CD4-positive, alpha-beta memory T cell (primary cell): ENCODE measurements around the gene SOBP. TPM values are rescaled to one million over a fixed set of nuclear protein-coding genes. Genes with fewer than 3 reads are reported as not detected.

Source experiments
- CTCF ChIA-PET: fragments of 350-600 bp; sonication (Branson Sonifier 250); formaldehyde crosslinking; loops from one replicate; lab custom pipeline; 2021; ENCODE audit warnings: inconsistent platforms; ENCODE audit not compliant: partially characterized antibody; lab: Charles Lee
- POLR2A ChIA-PET: fragments of 350-600 bp; sonication (Branson Sonifier 250); formaldehyde crosslinking; loops from one replicate; lab custom pipeline; 2021; ENCODE audit not compliant: partially characterized antibody; lab: Charles Lee
- DNase-seq, 5 donors: peaks; one replicate each; pipeline versions ENCODE4 v3.0.0 to v3.0.0-alpha.2; 2020 to 2022; ENCODE audit warnings: mixed read lengths in 1 of 5
- H3K27ac ChIP-seq: one replicate; pipeline ENCODE4 v1.7.0; 2013; ENCODE audit warnings: low read depth, low read length
- H3K27me3 ChIP-seq: 2 replicates; pipeline ENCODE4 v1.7.0; 2013; ENCODE audit warnings: mild to moderate bottlenecking, low read length, moderate library complexity; ENCODE audit not compliant: insufficient read depth
- H3K36me3 ChIP-seq: 2 replicates; pipeline ENCODE4 v1.7.0; 2013; ENCODE audit warnings: mild to moderate bottlenecking, low read length, moderate library complexity; ENCODE audit not compliant: insufficient read depth
- H3K4me1 ChIP-seq: 2 replicates; pipeline ENCODE4 v1.7.0; 2013; ENCODE audit warnings: mild to moderate bottlenecking, low read length, moderate library complexity; ENCODE audit not compliant: insufficient read depth
- H3K4me3 ChIP-seq, 2 donors: one replicate each; pipeline ENCODE4 v1.7.0; 2013; ENCODE audit warnings: low read length in 2 of 2, mild to moderate bottlenecking in 1 of 2
- H3K9me3 ChIP-seq, 2 donors: one replicate each; pipeline ENCODE4 v1.7.0; 2013; ENCODE audit warnings: low read length in 2 of 2, control low read depth in 1 of 2; ENCODE audit not compliant: control insufficient read depth in 1 of 2
- H3K27ac Mint-ChIP-seq, 7 donors: one replicate each; pipeline ENCODE4 v1.8.0; 2020 to 2021; ENCODE audit warnings: mixed read lengths in 7 of 7, mild to moderate bottlenecking in 6 of 7, inconsistent platforms in 3 of 7, moderate library complexity in 3 of 7
- H3K27me3 Mint-ChIP-seq, 2 donors: one replicate each; pipeline ENCODE4 v1.8.0; 2020 to 2021; ENCODE audit warnings: mixed read lengths in 2 of 2
- H3K36me3 Mint-ChIP-seq, 2 donors: one replicate each; pipeline ENCODE4 v1.8.0; 2020 to 2021; ENCODE audit warnings: mixed read lengths in 2 of 2, inconsistent platforms in 1 of 2, mild to moderate bottlenecking in 1 of 2
- H3K4me1 Mint-ChIP-seq, 4 donors: one replicate each; pipeline ENCODE4 v1.8.0; 2020 to 2021; ENCODE audit warnings: mixed read lengths in 4 of 4, mild to moderate bottlenecking in 1 of 4
- H3K4me3 Mint-ChIP-seq, 8 donors: one replicate each; pipeline ENCODE4 v1.8.0; 2020 to 2021; ENCODE audit warnings: mixed read lengths in 8 of 8, mild to moderate bottlenecking in 7 of 8, moderate library complexity in 6 of 8, inconsistent platforms in 3 of 8
- H3K9me3 Mint-ChIP-seq, 8 donors: one replicate each; pipeline ENCODE4 v1.8.0; 2020 to 2021; ENCODE audit warnings: mixed read lengths in 8 of 8, mild to moderate bottlenecking in 5 of 8, inconsistent platforms in 3 of 8, moderate library complexity in 1 of 8
- intact Hi-C: fragments of 100-400 bp; cut with micrococcal nuclease; formaldehyde crosslinking; loops from one replicate; pipeline ENCODE4 v1.15.1; 2023
- polyA plus RNA-seq, 2 donors: library from polyadenylated mRNA; unstranded; fragments of 300-500 nt; fragmentation: Illumina TruSeq; gene quantifications; one replicate each; pipeline ENCODE4 v1.2.3, GENCODE V29; 2021
- total RNA-seq, 2 experiments: library from RNA; stranded (reverse); gene quantifications; one replicate each; pipeline ENCODE4 v1.2.3, GENCODE V29; 2021

The SOBP gene
- total and polyA plus RNA-seq, 4 experiments from 2014 or later = 0.10 TPM; not detected in 3

DNA sequence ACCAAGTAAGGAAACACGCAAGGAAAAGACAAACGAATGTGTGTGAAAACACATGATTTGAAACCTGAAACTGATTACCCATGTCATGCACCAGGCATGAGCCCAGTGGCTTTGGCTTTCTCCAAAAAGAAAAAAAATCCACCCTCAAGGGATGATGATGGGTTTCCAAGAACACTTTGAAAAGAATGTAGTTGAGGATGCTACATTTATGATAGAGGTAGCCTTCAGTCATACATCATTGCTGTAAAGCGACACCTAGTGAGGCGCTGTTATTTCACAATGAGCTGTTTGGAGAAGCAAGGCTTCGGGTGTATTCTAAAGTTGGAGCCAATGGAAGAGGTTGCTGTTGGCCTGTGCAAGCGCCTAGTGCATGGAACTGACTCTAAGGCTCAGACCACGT is 209.3 kb downstream of the SOBP start:
- CTCF ChIA-PET = interaction anchor here (1.4 to 2.5 kb wide), 4 partner anchors 10 to 167 kb away, joined by 4 to 12 read pairs (median 6); no protein-coding TSS in a partner anchor
- intact Hi-C loops = no loop called here
- peaks cover 8% of the 10 kb centered on the region for H3K36me3 ChIP-seq
- no peaks in the 10 kb centered on the region for H3K27me3 Mint-ChIP-seq
- no peak overlapping the region for H3K4me3 Mint-ChIP-seq
- H3K9me3 ChIP-seq = no peaks in the 10 kb centered on the region
- no peak for DNase-seq
- no peak overlapping the region for H3K27ac ChIP-seq
- peak overlapping the region in 2 of 7 donors; percentile 36 to 70 for H3K27ac Mint-ChIP-seq
- H3K9me3 Mint-ChIP-seq = peaks cover 0 to 2% (median 0%) of the 10 kb centered on the region in 8 donors
- no peaks in the 10 kb centered on the region for H3K27me3 ChIP-seq
- H3K4me1 Mint-ChIP-seq = peaks cover 12 to 35% (median 21%) of the 10 kb centered on the region in 4 donors
- peaks cover 7 to 14% of the 10 kb centered on the region in 2 donors for H3K36me3 Mint-ChIP-seq
- H3K4me1 ChIP-seq = peaks cover 5% of the 10 kb centered on the region
- H3K4me3 ChIP-seq = no peak overlapping the region
- POLR2A ChIA-PET = interaction anchor here (0.9 to 1.0 kb wide), 2 partner anchors 125 to 149 kb away, joined by 3 to 4 read pairs; partner anchors contain the start of gene SCML4

DNA sequence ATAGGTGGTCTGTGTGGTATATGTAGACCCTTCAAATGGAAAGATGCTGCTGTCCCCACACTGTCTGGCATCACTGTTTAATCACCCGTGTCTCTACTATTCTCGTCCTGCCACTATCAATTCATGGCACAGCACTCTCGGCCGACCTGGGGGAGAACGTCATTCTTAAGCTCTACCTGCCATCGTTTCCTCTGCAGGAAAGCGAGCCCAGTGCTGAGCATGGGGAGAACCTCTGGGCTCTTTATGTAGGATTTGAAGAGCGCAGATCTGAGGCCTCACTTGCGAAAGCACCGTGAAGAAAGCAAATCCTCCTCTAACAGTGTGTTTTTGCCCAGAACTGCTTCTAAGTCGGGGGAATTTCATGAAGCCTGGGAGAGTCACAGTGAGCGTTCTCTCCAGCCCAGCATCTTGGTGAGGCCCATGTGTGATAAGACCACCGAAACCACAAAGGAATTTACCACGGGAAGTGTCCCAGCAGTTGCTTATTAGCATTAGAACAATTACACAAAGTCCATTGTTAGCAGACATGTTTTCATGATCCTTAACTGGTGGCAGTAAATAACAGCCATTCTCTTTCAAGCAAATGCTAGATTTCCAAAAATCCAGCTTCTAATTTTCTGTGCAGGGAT is 209.9 kb downstream of the SOBP start:
- Histone ChIP-seq H3K27ac (no peak overlapping the region), H3K4me1 (peaks cover 8% of the 10 kb centered on the region), H3K36me3 (peaks cover 12% of the 10 kb centered on the region), H3K4me3 (no peak overlapping the region), H3K9me3 (no peaks in the 10 kb centered on the region), H3K27me3 (no peaks in the 10 kb centered on the region)
- CTCF ChIA-PET = interaction anchor here (1.4 to 2.5 kb wide), 3 partner anchors 9 to 148 kb away, joined by 4 to 12 read pairs (median 5); no protein-coding TSS in a partner anchor
- H3K36me3 Mint-ChIP-seq = peaks cover 11 to 19% of the 10 kb centered on the region in 2 donors
- peaks cover 0 to 2% (median 0%) of the 10 kb centered on the region in 8 donors for H3K9me3 Mint-ChIP-seq
- peaks cover 15 to 40% (median 26%) of the 10 kb centered on the region in 4 donors for H3K4me1 Mint-ChIP-seq
- no peak for DNase-seq
- H3K4me3 Mint-ChIP-seq = no peak overlapping the region
- peak overlapping the region; percentile 36 to 80 (median 62) for H3K27ac Mint-ChIP-seq
- POLR2A ChIA-PET = interaction anchor here (1.1 kb wide), 1 partner anchor 13 kb away, joined by 3 read pairs; no protein-coding TSS in a partner anchor
- intact Hi-C loops = no loop called here
- H3K27me3 Mint-ChIP-seq = no peaks in the 10 kb centered on the region

DNA sequence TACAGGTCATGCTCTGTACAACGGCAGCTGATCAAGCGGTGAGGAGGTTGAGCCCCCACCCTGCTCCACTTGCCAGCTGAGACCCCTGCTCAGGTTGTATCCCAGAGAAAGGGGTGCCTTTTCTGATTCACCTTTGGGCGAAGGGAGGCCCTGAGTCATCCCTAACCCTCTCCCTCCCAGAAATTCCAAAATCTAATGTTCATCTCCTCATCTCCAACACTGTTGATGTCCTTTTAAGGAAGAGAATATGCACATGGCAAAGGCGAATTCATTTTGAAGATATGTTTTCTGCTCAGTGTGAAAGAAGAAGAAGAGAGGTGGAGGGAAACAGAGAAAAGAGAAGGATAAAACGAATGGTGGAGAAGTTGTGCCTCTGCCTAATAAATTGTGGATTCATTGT is 213.7 kb downstream of the SOBP start:
- no peak overlapping the region for H3K4me3 Mint-ChIP-seq
- Histone ChIP-seq H3K4me1 (peaks cover 8% of the 10 kb centered on the region), H3K4me3 (no peak overlapping the region), H3K27me3 (no peaks in the 10 kb centered on the region), H3K36me3 (peaks cover 30% of the 10 kb centered on the region), H3K27ac (no peak overlapping the region), H3K9me3 (no peaks in the 10 kb centered on the region)
- ChIA-PET CTCF (interaction anchor here (0.6 to 7.8 kb wide), 31 partner anchors 9 to 345 kb away, joined by 3 to 56 read pairs (median 5); partner anchors contain the start of gene SCML4), POLR2A (interaction anchor here (0.8 to 1.2 kb wide), 3 partner anchors 9 to 144 kb away, joined by 3 to 5 read pairs (median 4); partner anchors contain the start of gene SCML4)
- intact Hi-C loops = loop anchor here (1.0 to 2.0 kb wide), 2 partner anchors 29 to 145 kb away; no protein-coding TSS in a partner anchor
- H3K4me1 Mint-ChIP-seq = peaks cover 13 to 39% (median 23%) of the 10 kb centered on the region in 4 donors
- H3K9me3 Mint-ChIP-seq = peaks cover 0 to 4% (median 0%) of the 10 kb centered on the region in 8 donors
- H3K27ac Mint-ChIP-seq = peak overlapping the region in 4 of 7 donors; percentile 2 to 64 (median 54)
- no peak for DNase-seq
- H3K36me3 Mint-ChIP-seq = peaks cover 46% of the 10 kb centered on the region in 2 donors
- H3K27me3 Mint-ChIP-seq = no peaks in the 10 kb centered on the region

DNA sequence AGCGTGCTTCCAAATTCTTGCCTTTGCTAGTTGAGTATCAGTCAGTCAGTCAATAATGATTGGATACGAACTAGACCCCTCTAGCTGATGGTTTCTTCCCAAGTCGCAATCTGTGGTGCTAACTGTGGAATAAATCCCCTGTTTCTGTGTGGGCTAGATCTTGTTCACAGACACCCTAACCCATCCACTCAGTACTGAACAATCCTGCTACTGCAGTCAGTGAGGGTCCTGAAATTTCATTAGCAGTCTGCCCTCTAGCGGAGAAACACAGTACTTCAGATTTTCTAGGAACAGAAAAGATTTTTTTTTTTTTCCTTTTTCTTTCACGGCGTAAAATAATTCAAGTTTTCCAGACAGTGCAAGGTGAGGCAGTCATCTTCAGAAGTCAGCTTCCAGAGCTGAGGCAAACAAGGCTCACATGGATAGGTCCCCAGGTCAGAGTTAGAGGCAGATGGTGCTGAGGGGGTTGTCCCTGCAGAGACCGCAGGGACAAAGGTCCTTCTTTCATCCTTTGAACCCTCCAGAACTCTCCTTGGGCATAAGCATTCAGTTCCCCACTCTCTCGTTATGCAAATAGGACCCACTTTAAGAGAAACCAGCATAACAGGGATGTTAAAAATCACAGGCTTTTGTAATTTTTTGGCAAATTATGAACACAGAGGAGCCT is 214.6 kb downstream of the SOBP start:
- Histone ChIP-seq H3K4me3 (no peak overlapping the region), H3K4me1 (peaks cover 14% of the 10 kb centered on the region), H3K27me3 (no peaks in the 10 kb centered on the region), H3K27ac (no peak overlapping the region), H3K36me3 (peaks cover 30% of the 10 kb centered on the region), H3K9me3 (no peaks in the 10 kb centered on the region)
- peak in 4 of 5 donors; percentile 26 to 37 (median 30) for DNase-seq
- Mint-ChIP-seq H3K4me3 (no peak overlapping the region), H3K27ac (peak overlapping the region; percentile 17 to 87 (median 53)), H3K9me3 (peaks cover 0 to 4% (median 0%) of the 10 kb centered on the region in 8 donors), H3K4me1 (peaks cover 18 to 44% (median 26%) of the 10 kb centered on the region in 4 donors), H3K27me3 (no peaks in the 10 kb centered on the region), H3K36me3 (peaks cover 51 to 52% of the 10 kb centered on the region in 2 donors)
- ChIA-PET CTCF (interaction anchor here (0.6 to 7.8 kb wide), 31 partner anchors 10 to 1202 kb away, joined by 3 to 56 read pairs (median 5); partner anchors contain the start of gene SCML4), POLR2A (interaction anchor here (0.6 to 1.2 kb wide), 4 partner anchors 8 to 120 kb away, joined by 3 to 5 read pairs (median 4); partner anchors contain the start of gene SCML4)
- intact Hi-C loops = loop anchor here (1.0 to 2.0 kb wide), 2 partner anchors 30 to 144 kb away; no protein-coding TSS in a partner anchor

DNA sequence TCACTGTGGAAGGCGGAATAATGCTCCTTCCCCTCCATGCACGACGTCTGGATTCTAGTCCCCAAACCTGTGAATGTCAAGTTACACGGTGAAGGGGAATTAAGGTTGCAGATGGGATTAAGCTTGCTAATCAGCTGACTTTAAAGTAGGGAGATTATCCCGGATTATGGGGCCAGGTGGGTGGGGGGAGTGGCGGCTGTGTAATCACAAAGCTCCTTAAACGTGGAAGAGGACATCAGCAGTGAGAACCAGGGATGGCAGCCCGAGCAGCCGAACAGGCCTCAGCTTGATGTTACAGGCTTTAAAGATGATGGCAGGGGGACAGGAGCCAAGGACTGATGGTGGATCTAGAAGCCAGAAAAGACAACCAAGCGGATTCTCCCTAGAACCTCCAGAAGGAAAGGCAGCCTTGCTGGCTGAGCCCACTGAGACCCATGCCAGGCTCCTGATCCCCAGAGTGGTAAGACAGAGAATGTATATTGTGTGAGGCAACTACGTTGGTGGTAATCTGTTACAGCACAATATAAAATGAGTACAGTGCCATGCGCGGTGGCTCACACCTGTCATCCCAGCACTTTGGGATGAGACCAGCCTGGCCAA is 216.7 kb downstream of the SOBP start:
- intact Hi-C loops = no loop called here
- Histone ChIP-seq H3K36me3 (peaks cover 30% of the 10 kb centered on the region), H3K27me3 (no peaks in the 10 kb centered on the region), H3K4me3 (no peak overlapping the region), H3K9me3 (no peaks in the 10 kb centered on the region), H3K27ac (no peak overlapping the region), H3K4me1 (peaks cover 25% of the 10 kb centered on the region)
- no peak overlapping the region for H3K4me3 Mint-ChIP-seq
- peak overlapping the region in 4 of 7 donors; percentile 4 to 69 (median 58) for H3K27ac Mint-ChIP-seq
- H3K27me3 Mint-ChIP-seq = no peaks in the 10 kb centered on the region
- ChIA-PET CTCF (interaction anchor here (1.4 to 7.8 kb wide), 6 partner anchors 8 to 160 kb away, joined by 3 to 56 read pairs (median 9); no protein-coding TSS in a partner anchor), POLR2A (interaction anchor here (4.1 kb wide), 1 partner anchor 30 kb away, joined by 18 read pairs; no protein-coding TSS in a partner anchor)
- DNase-seq = no peak
- H3K36me3 Mint-ChIP-seq = peaks cover 51 to 52% of the 10 kb centered on the region in 2 donors
- peaks cover 20 to 47% (median 31%) of the 10 kb centered on the region in 4 donors for H3K4me1 Mint-ChIP-seq
- H3K9me3 Mint-ChIP-seq = peaks cover 0 to 6% (median 0%) of the 10 kb centered on the region in 8 donors

DNA sequence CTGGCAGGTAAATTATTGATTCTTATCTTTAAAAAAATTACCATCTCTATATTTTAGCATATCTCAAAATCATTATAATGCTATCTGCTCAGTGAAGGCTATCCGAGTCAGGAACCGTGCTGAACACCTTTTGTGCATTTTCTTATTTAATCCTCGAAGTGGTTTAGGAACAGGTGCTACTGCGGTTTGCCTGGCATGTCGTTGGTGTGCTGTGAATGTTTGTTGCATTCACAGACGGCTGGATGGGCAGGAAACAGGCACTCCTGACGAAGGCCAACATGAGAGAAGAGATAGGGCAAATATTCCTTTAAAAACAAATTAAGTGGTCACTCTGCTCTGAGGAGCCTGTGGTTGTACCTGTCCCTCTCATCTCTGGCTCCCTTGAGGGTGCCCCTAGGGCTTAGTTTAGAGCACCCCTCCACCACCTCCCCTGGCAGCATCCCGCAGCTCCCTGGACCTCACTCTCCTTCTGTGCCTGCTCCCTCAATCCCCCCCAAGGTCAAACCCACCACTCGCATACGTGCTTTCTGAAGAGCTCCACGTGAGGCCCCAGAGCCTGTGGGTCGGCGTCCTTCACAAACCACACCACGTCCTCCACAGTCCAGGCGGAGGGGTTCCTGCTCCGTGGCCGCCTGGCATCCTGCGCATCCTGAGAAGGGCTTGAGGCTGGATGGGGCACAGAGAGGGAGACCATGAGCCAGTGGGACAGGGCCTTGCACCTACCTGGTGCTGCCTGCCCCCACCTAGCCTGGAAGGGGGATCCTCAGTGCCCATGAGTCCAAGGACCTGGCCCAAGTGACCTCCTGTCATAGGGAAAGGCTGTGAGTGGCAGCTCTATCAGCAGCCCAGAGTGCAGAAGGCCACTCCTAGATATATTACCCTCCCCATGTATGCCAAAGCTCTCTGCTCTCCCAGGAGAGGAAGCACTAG is 217.7 kb downstream of the SOBP start:
- ChIA-PET POLR2A (interaction anchor here (1.0 to 4.1 kb wide), 3 partner anchors 29 to 116 kb away, joined by 3 to 18 read pairs (median 7); partner anchors contain the start of gene SCML4), CTCF (interaction anchor here (1.1 to 7.8 kb wide), 3 partner anchors 20 to 140 kb away, joined by 3 to 56 read pairs (median 8); no protein-coding TSS in a partner anchor)
- Mint-ChIP-seq H3K4me1 (peaks cover 29 to 54% (median 39%) of the 10 kb centered on the region in 4 donors), H3K4me3 (no peak overlapping the region), H3K36me3 (peaks cover 55% of the 10 kb centered on the region in 2 donors), H3K27ac (peak overlapping the region in 5 of 7 donors; percentile 51 to 67 (median 57)), H3K9me3 (peaks cover 0 to 4% (median 0%) of the 10 kb centered on the region in 8 donors), H3K27me3 (no peaks in the 10 kb centered on the region)
- intact Hi-C loops = no loop called here
- Histone ChIP-seq H3K27ac (no peak overlapping the region), H3K27me3 (no peaks in the 10 kb centered on the region), H3K4me3 (no peak overlapping the region), H3K9me3 (no peaks in the 10 kb centered on the region), H3K4me1 (peaks cover 35% of the 10 kb centered on the region), H3K36me3 (peaks cover 30% of the 10 kb centered on the region)
- no peak for DNase-seq
